Limb (tissue), 2 donors: Measurements from ENCODE around the gene BEX3.
A peak's percentile ranks its signal among the peaks of the same experiment; 100 is the strongest.

Source experiments
- DNase-seq, 2 donors: peaks; one replicate each; pipeline ENCODE4 v3.0.0-alpha.2; 2016; ENCODE audit errors: extremely low spot score in 2 of 2

Gene BEX3

DNA sequence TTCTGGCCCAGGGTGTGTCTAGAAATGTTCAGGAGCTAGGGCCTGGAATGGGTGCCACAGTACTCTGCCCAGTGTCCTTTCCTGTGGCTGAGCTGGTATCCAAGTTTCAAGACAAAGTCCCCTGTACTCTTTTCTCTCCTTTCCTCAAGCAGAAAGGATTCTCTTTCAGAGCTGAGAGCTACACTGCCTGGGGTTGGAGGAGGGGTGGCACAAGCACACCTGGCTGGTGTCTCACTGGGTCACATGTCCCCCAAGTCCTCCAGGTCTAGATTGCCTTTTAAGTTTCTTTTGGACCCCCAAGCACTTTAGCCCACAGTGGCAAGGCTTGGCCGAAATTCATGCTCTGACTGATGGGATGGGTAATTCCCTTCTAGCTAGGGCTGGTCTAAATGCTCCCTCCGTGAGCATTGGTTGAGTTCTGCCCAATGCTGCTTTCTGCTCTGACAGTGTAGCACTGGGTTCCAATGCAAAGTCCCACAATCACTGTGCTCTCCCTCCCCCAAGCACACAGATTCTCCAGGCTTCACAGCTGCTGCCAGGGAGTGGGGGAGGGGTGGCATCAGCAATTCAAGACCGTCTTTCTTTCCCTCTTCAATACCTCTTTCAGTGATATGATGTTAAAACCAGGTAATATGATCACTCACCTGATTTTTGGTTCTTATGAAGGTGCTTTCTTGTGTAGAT, 47.8 kb downstream of the BEX3 start:
- peak in 1 of 2 donors; percentile 32 for DNase-seq
